Keratinocyte (primary cell): ENCODE measurements around the gene PLCG2. TPM values are rescaled to one million over a fixed set of nuclear protein-coding genes. Genes with fewer than 3 reads are reported as not detected.

Source experiments
- DNase-seq: peaks from one replicate; pipeline ENCODE4 v3.0.0-alpha.2; 2011; ENCODE audit warnings: low read depth, missing footprints, low spot score
- FAIRE-seq: peaks from 2 replicates; lab custom pipeline; 2011; peaks lifted over from hg19 to GRCh38; lab: Jason Lieb, UNC
- H2AFZ ChIP-seq: 2 replicates; pipeline ENCODE4 v1.6.0; 2012; ENCODE audit warnings: low read length, control low read depth, inconsistent platforms; ENCODE audit not compliant: control insufficient read depth
- H3K27ac ChIP-seq: 2 replicates; pipeline ENCODE4 v1.5.1; 2011; ENCODE audit warnings: low read length; ENCODE audit not compliant: control insufficient read depth, insufficient read depth
- H3K27me3 ChIP-seq: 3 replicates; pipeline ENCODE4 v1.6.0; 2011; ENCODE audit warnings: low read length; ENCODE audit not compliant: control insufficient read depth, insufficient read depth; ENCODE audit errors: extremely low read depth
- H3K36me3 ChIP-seq, 2 experiments: 2 replicates in 1 of 2; 3 replicates in 1 of 2; pipeline ENCODE4 v1.5.1; 2011; ENCODE audit warnings: low read length in 2 of 2, mild to moderate bottlenecking in 1 of 2; ENCODE audit not compliant: control insufficient read depth in 2 of 2, insufficient read depth in 2 of 2; ENCODE audit errors: extremely low read depth in 1 of 2
- H3K4me1 ChIP-seq: 3 replicates; pipeline ENCODE4 v1.5.1; 2011; ENCODE audit warnings: low read length; ENCODE audit not compliant: control insufficient read depth, insufficient read depth; ENCODE audit errors: extremely low read depth
- H3K4me2 ChIP-seq: 3 replicates; pipeline ENCODE4 v1.6.0; 2011; ENCODE audit warnings: low read depth, low read length; ENCODE audit not compliant: control insufficient read depth, insufficient read depth; ENCODE audit errors: extremely low read depth
- H3K4me3 ChIP-seq, 3 experiments: fragments of 200-600 bp in 1 of 3; sonication (generic) in 1 of 3; 2 replicates in 2 of 3; 3 replicates in 1 of 3; pipeline ENCODE4 v1.5.1; 2011 to 2016; ENCODE audit warnings: low read length in 3 of 3, mild to moderate bottlenecking in 3 of 3, control low read depth in 2 of 3, inconsistent platforms in 1 of 3, low read depth in 1 of 3, mixed read lengths in 1 of 3, mixed run types in 1 of 3, moderate library complexity in 1 of 3; ENCODE audit not compliant: control insufficient read depth in 2 of 3, insufficient read depth in 2 of 3; ENCODE audit errors: extremely low read depth in 1 of 3
- H3K79me2 ChIP-seq: 2 replicates; pipeline ENCODE4 v1.6.0; 2012; ENCODE audit warnings: low read length; ENCODE audit not compliant: control insufficient read depth, insufficient read depth
- H3K9ac ChIP-seq: 3 replicates; pipeline ENCODE4 v1.6.0; 2011; ENCODE audit warnings: low read length; ENCODE audit not compliant: control insufficient read depth, insufficient read depth; ENCODE audit errors: extremely low read depth
- H3K9me1 ChIP-seq: 3 replicates; pipeline ENCODE4 v1.6.0; 2011; ENCODE audit warnings: low read length; ENCODE audit not compliant: control insufficient read depth, insufficient read depth; ENCODE audit errors: extremely low read depth
- H3K9me3 ChIP-seq: 2 replicates; pipeline ENCODE4 v1.5.1; 2012; ENCODE audit warnings: low read depth, low read length; ENCODE audit not compliant: control insufficient read depth
- H4K20me1 ChIP-seq: 3 replicates; pipeline ENCODE4 v1.6.0; 2011; ENCODE audit warnings: low read length; ENCODE audit not compliant: control insufficient read depth, insufficient read depth; ENCODE audit errors: extremely low read depth
- EZH2 ChIP-seq: IDR thresholded peaks from one replicate; pipeline ENCODE4 v1.6.1; 2012; ENCODE audit warnings: inconsistent platforms, mild to moderate bottlenecking, low read length, moderate library complexity
- dilution Hi-C: fragments of 300-500 bp; cut with MboI; formaldehyde crosslinking; loops from one replicate; pipeline ENCODE4 v1.7.0; 2020; ENCODE audit warnings: low sequenced_read_pairs; ENCODE audit not compliant: extremely low pct_ligation_motif_present
- polyA plus RNA-seq, 5 experiments: library from polyadenylated mRNA; depleted of rRNA in 3 of 5; stranded (reverse) in 3 of 5; stranded (forward) in 1 of 5; unstranded in 1 of 5; fragments of >200 nt; gene quantifications; 1 replicate in 1 of 5; 2 replicates in 3 of 5; 3 replicates in 1 of 5; pipeline versions ENCODE4 v1.2.1 to v1.2.3, GENCODE V29; 2011 to 2012; ENCODE audit warnings: missing spikeins in 2 of 5, low read depth in 1 of 5, low replicate concordance in 1 of 5
- TF ChIP-seq, protein P1 (sequence below), 3 experiments: IDR thresholded peaks in 1 of 3; conservative IDR thresholded peaks in 1 of 3; optimal IDR thresholded peaks in 1 of 3; 2 replicates in 2 of 3; 3 replicates in 1 of 3; pipeline versions ENCODE3 to v1.5.1; 2011; ENCODE audit warnings: low read length in 3 of 3, mild to moderate bottlenecking in 3 of 3, moderate library complexity in 2 of 3, control low read depth in 1 of 3, inconsistent platforms in 1 of 3; ENCODE audit not compliant: insufficient read depth in 2 of 3; ENCODE audit errors: extremely low read depth in 1 of 3

PLCG2 gene
- polyA plus RNA-seq, 1 donor (not counting 4 experiments of a cell fraction or from before 2014, with no cell fraction given), result 3.5 TPM

DNA sequence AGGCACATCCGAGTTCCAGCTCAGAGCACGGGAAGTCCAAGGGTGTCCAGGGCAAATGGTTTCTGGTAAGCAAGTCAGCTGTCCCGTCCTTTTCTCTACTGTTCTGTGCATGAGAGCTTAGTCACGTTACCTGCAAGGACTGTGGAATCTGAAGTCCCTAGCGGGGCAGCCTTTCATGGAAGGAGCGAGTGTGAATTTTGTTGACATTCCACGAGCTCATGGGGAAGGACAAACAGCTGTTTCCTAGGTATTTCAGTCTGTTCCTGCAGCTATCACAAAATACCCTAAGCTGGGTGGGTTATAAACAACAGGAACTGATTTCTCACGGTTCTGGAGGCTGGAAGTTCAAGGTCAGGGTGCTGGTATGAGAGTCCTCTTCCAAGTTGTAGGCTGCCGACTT lies 122.9 kb downstream of the PLCG2 start:
- Histone ChIP-seq H3K9me1 (no peaks in the 10 kb centered on the region), H3K9me3 (peaks cover 2% of the 10 kb centered on the region), H3K4me1 (no peaks in the 10 kb centered on the region), H3K79me2 (no peaks in the 10 kb centered on the region), H3K9ac (no peak overlapping the region), H3K27ac (no peak overlapping the region), H4K20me1 (no peaks in the 10 kb centered on the region), H3K4me3 (no peak overlapping the region), H3K27me3 (no peaks in the 10 kb centered on the region), H3K36me3 (no peaks in the 10 kb centered on the region), H2AFZ (no peak overlapping the region), H3K4me2 (no peak overlapping the region)
- dilution Hi-C loops, result no loop called here
- DNase-seq (no peak), FAIRE-seq (no peak)
- no peak for TF ChIP-seq EZH2
- TF ChIP-seq, protein P1, sequence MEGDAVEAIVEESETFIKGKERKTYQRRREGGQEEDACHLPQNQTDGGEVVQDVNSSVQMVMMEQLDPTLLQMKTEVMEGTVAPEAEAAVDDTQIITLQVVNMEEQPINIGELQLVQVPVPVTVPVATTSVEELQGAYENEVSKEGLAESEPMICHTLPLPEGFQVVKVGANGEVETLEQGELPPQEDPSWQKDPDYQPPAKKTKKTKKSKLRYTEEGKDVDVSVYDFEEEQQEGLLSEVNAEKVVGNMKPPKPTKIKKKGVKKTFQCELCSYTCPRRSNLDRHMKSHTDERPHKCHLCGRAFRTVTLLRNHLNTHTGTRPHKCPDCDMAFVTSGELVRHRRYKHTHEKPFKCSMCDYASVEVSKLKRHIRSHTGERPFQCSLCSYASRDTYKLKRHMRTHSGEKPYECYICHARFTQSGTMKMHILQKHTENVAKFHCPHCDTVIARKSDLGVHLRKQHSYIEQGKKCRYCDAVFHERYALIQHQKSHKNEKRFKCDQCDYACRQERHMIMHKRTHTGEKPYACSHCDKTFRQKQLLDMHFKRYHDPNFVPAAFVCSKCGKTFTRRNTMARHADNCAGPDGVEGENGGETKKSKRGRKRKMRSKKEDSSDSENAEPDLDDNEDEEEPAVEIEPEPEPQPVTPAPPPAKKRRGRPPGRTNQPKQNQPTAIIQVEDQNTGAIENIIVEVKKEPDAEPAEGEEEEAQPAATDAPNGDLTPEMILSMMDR (optimal IDR thresholded peaks at IDR 0.05 in 1 of 3, IDR thresholded peaks at IDR 0.05 in 1 of 3, conservative IDR thresholded peaks at IDR 0.05 in 1 of 3; ENCODE audit: extremely low read depth in 1 of 3, insufficient read depth in 2 of 3, low read length in 3 of 3), result no peak

DNA sequence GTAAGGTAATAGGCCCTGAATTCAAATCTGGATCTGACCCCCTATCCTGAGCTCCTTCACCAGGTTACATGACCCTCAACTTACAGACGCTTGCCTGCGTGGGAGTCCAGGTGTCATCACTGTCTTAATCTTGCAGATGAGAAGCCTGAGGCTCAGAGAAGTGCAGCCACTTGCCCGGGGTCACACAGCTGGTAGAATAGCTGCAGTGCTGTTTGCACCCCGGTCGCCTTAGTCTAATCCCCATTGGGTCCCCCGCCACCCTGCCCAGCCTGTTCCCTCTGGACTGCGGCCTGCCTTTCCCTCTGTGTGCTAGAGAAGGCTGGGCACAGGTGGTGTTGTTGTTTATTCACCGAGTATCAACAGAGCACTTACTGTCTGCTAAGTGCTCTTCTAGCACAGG lies 125.2 kb downstream of the PLCG2 start:
- no peak for DNase-seq
- H3K27ac ChIP-seq, result no peak overlapping the region
- H3K27me3 ChIP-seq, result no peaks in the 10 kb centered on the region
- no peak overlapping the region for H3K4me2 ChIP-seq
- peaks cover 2% of the 10 kb centered on the region for H3K9me3 ChIP-seq
- peaks cover 13% of the 10 kb centered on the region for H3K4me1 ChIP-seq
- no peaks in the 10 kb centered on the region for H3K9me1 ChIP-seq
- no peak overlapping the region for H3K4me3 ChIP-seq
- no peaks in the 10 kb centered on the region for H3K36me3 ChIP-seq
- no peak overlapping the region for H2AFZ ChIP-seq
- dilution Hi-C loops, result no loop called here
- TF ChIP-seq EZH2, result no peak
- TF ChIP-seq, protein P1 (optimal IDR thresholded peaks at IDR 0.05 in 1 of 3, IDR thresholded peaks at IDR 0.05 in 1 of 3, conservative IDR thresholded peaks at IDR 0.05 in 1 of 3; ENCODE audit: extremely low read depth in 1 of 3, insufficient read depth in 2 of 3, low read length in 3 of 3), result no peak
- FAIRE-seq, result no peak
- H3K9ac ChIP-seq, result no peak overlapping the region
- H3K79me2 ChIP-seq, result no peaks in the 10 kb centered on the region
- H4K20me1 ChIP-seq, result no peaks in the 10 kb centered on the region
